HT-29 (cell line): ENCODE data around the gene SLC35F6. TPM values are rescaled to one million over a fixed set of nuclear protein-coding genes. Genes with fewer than 3 reads are reported as not detected.
A peak's percentile ranks its signal among the peaks of the same experiment; 100 is the strongest.
"Not testable (repeated sequence)": the region's sequence is repeated elsewhere in the genome, so short reads cannot be mapped to it uniquely, and the experiment has no call there.

Source experiments
- DNase-seq: peaks from one replicate; pipeline ENCODE4 v3.0.0-alpha.2; 2015; ENCODE audit warnings: low spot score
- total RNA-seq: library from RNA; depleted of rRNA; stranded (reverse); fragments of >200 nt; shearing (Covaris generic); gene quantifications from 2 replicates; pipeline ENCODE4 v1.2.3, GENCODE V29; 2014

The SLC35F6 gene
- total RNA-seq, 1 experiment from 2014 or later = 27.5 TPM

GRCh38 chr2:26782876-26783704 is 19.0 kb downstream of the SLC35F6 start:
- DNase-seq = no peak

- DNase-seq = no peak
These were observed 20.6 kb downstream of the SLC35F6 start for GRCh38 chr2:26784570-26785234.

GRCh38 chr2:26785431-26786206 is 21.5 kb downstream of the SLC35F6 start, which contains the start of gene CENPA:
TSS of gene CENPA (plus strand) at chr2:26786056. CDS start at chr2:26786197, 141 bp downstream.
- peak; percentile 99 for DNase-seq

GRCh38 chr2:26786207-26787028 is 22.3 kb downstream of the SLC35F6 start:
- peak; percentile 26 for DNase-seq

GRCh38 chr2:26792720-26793119 is 28.6 kb downstream of the SLC35F6 start:
- no peak for DNase-seq

GRCh38 chr2:26793518-26793917 is 29.4 kb downstream of the SLC35F6 start:
- no peak for DNase-seq

GRCh38 chr2:26795135-26795534 is 31.1 kb downstream of the SLC35F6 start:
- not testable (repeated sequence) for DNase-seq

GRCh38 chr2:26801328-26801727 is 37.2 kb downstream of the SLC35F6 start:
- no peak for DNase-seq

- no peak for DNase-seq
These were observed 37.7 kb downstream of the SLC35F6 start for GRCh38 chr2:26801796-26802195.

- DNase-seq = no peak
These were observed 41.2 kb downstream of the SLC35F6 start for GRCh38 chr2:26805241-26805676.

- DNase-seq = no peak
These were observed 43.8 kb downstream of the SLC35F6 start for GRCh38 chr2:26807788-26808460.

- no peak for DNase-seq
These were observed 45.1 kb downstream of the SLC35F6 start for GRCh38 chr2:26809211-26809610.

- DNase-seq = no peak
These were observed 45.9 kb downstream of the SLC35F6 start for GRCh38 chr2:26809876-26810577.

GRCh38 chr2:26811261-26811660 is 47.2 kb downstream of the SLC35F6 start:
- DNase-seq = no peak

GRCh38 chr2:26811791-26812694 is 48.0 kb downstream of the SLC35F6 start:
- DNase-seq = no peak

- DNase-seq = no peak
These were observed 48.6 kb downstream of the SLC35F6 start for GRCh38 chr2:26812731-26813130.

GRCh38 chr2:26814072-26814765 is 50.1 kb downstream of the SLC35F6 start:
- not testable (repeated sequence) for DNase-seq

GRCh38 chr2:26816893-26817292 is 52.8 kb downstream of the SLC35F6 start:
- DNase-seq = peak; percentile 21
